Ishikawa (cell line): ENCODE measurements around the gene MCCD1.
A peak's percentile ranks its signal among the peaks of the same experiment; 100 is the strongest.

ENCODE experiments used
- CEBPB ChIP-seq: IDR thresholded peaks from 2 replicates; pipeline ENCODE4 v1.6.1; 2012
- CREB1 ChIP-seq: IDR thresholded peaks from 2 replicates; pipeline ENCODE4 v1.6.1; 2012; ENCODE audit warnings: low read depth
- EGR1 ChIP-seq: IDR thresholded peaks from 2 replicates; pipeline ENCODE4 v1.6.1; 2012
- EP300 ChIP-seq: IDR thresholded peaks from 2 replicates; pipeline ENCODE4 v1.6.1; 2012; ENCODE audit warnings: borderline replicate concordance
- FOXM1 ChIP-seq: IDR thresholded peaks from 2 replicates; pipeline ENCODE4 v1.6.1; 2012; ENCODE audit warnings: low read depth, borderline replicate concordance
- NFIC ChIP-seq: IDR thresholded peaks from 2 replicates; pipeline ENCODE4 v1.6.1; 2012
- RAD21 ChIP-seq: IDR thresholded peaks from 2 replicates; pipeline ENCODE4 v1.6.1; 2012; ENCODE audit warnings: low read depth
- REST ChIP-seq: IDR thresholded peaks from 2 replicates; pipeline ENCODE4 v1.6.1; 2012; ENCODE audit warnings: low read depth, mild to moderate bottlenecking
- TAF1 ChIP-seq: IDR thresholded peaks from 2 replicates; pipeline ENCODE4 v1.6.1; 2012; ENCODE audit warnings: low read depth, mild to moderate bottlenecking
- TCF12 ChIP-seq: IDR thresholded peaks from 2 replicates; pipeline ENCODE4 v1.6.1; 2012; ENCODE audit warnings: low read depth
- TEAD4 ChIP-seq: IDR thresholded peaks from 2 replicates; pipeline ENCODE4 v1.6.1; 2012
- YY1 ChIP-seq: IDR thresholded peaks from 2 replicates; pipeline ENCODE4 v1.6.1; 2012; ENCODE audit warnings: low read depth
- ZBTB7A ChIP-seq: IDR thresholded peaks from 2 replicates; pipeline ENCODE4 v1.6.1; 2012; ENCODE audit warnings: low read depth
- TF ChIP-seq, protein P1 (sequence below): IDR thresholded peaks from 2 replicates; pipeline ENCODE4 v1.6.1; 2012
- TF ChIP-seq, protein P2 (sequence below): IDR thresholded peaks from 2 replicates; pipeline ENCODE4 v1.6.1; 2012

The MCCD1 gene

DNA sequence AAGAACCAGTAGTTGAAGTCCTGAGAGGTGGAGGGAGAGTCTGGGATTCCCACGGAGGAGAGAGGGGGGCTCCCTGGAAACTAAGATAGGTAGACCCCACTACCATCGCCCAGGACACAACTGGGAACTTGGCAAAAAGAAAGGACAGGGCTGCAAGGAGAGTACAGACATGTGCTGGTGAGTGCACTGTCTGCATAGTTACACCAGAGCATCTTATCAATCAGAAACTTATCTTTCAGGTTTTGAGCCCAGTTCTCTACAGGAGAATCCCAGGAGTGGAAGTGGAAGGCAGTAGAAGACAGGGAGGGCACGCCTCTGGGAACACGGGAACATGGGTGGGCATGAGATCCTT lies 30.8 kb downstream of the MCCD1 start:
- TF ChIP-seq CEBPB = no peak
- no peak for TF ChIP-seq REST
- no peak for TF ChIP-seq TEAD4
- no peak for TF ChIP-seq TCF12
- no peak for TF ChIP-seq ZBTB7A
- no peak for TF ChIP-seq EGR1
- no peak for TF ChIP-seq TAF1
- no peak for TF ChIP-seq FOXM1
- TF ChIP-seq, protein P1, sequence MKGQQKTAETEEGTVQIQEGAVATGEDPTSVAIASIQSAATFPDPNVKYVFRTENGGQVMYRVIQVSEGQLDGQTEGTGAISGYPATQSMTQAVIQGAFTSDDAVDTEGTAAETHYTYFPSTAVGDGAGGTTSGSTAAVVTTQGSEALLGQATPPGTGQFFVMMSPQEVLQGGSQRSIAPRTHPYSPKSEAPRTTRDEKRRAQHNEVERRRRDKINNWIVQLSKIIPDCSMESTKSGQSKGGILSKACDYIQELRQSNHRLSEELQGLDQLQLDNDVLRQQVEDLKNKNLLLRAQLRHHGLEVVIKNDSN = no peak
- TF ChIP-seq NFIC = no peak
- TF ChIP-seq YY1 = no peak
- TF ChIP-seq, protein P2, sequence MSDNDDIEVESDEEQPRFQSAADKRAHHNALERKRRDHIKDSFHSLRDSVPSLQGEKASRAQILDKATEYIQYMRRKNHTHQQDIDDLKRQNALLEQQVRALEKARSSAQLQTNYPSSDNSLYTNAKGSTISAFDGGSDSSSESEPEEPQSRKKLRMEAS = no peak
- TF ChIP-seq EP300 = no peak
- TF ChIP-seq RAD21 = no peak
- TF ChIP-seq CREB1 = no peak

GRCh38 chr6:31559958-31560696 lies 31.4 kb downstream of the MCCD1 start:
- TF ChIP-seq TEAD4 (0 out of 2 replicates have a peak, but pooled peaks have one; percentile 8), ZBTB7A (no peak)

DNA sequence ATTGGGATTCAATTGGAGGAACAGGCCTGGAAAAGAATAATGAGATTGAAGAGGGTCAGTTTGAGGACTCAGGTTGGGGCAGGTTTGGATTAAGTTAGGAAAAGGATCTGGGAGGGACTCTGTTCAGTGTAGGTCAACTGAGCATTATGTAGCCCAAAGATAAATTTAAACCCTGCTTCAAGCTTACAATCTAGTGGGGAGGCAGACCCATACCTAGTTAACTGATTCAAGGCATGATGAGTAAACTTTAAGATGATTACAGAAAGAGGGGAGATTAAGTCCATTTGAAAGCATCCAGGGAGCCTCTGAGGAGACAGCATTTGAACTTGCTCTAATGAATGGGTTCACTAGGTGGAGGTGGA lies 31.9 kb downstream of the MCCD1 start:
- TF ChIP-seq NFIC (no peak), TEAD4 (no peak)

DNA sequence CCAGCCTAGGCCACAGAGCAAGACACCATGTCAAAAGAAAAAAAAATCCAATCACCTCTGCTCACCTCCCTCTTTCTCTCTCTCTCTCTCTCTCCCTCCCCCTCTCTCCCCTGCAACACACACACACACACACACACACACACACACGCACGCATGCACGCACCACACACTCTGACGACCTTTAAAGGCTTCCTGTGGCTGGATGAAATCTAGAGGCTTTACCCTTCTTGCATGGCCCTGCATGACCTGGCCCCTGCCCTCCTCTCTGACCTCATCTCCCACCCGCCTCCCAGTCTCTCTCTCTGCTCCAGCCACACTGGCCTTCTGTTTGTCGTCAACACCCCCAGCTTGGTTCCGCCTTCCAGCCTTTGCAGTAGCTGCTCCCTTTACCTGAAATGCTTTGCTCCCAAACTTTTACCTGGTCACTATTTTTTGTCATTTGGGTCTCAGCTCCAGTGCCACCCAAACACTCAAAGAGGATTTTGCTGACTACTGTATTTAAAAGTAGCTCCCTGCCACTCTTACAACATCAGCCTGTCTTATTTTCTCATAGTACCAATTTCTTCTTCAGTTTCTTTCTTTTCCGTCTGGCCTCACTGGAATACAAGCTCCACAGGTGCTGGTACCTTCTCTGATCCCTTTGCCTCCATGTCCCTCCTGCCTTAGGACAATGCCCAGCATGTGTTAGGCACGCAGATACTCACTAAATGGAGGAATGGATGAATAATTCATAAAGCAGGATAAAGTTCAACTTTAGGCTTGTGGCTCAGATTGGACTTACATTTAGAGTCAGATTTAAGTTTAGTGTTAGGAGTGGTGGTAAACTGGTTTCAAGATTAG lies 39.0 kb downstream of the MCCD1 start:
- no peak for TF ChIP-seq ZBTB7A
- TF ChIP-seq YY1 = no peak
- TF ChIP-seq TEAD4 = no peak
- no peak for TF ChIP-seq TCF12
- no peak for TF ChIP-seq REST
- no peak for TF ChIP-seq CREB1
- no peak for TF ChIP-seq EP300
- no peak for TF ChIP-seq FOXM1
- TF ChIP-seq, protein P2 = no peak
- no peak for TF ChIP-seq CEBPB
- TF ChIP-seq, protein P1 = no peak
- no peak for TF ChIP-seq NFIC
- no peak for TF ChIP-seq RAD21
- no peak for TF ChIP-seq EGR1
- TF ChIP-seq TAF1 = no peak

- TF ChIP-seq REST (no peak), YY1 (no peak)
These were observed 39.8 kb downstream of the MCCD1 start for GRCh38 chr6:31568537-31568961.
